ENCODE results near the gene SERPINA12.
"Not testable (repeated sequence)": the region's sequence is repeated elsewhere in the genome, so short reads cannot be mapped to it uniquely, and the experiment has no call there.

The SERPINA12 gene

DNA sequence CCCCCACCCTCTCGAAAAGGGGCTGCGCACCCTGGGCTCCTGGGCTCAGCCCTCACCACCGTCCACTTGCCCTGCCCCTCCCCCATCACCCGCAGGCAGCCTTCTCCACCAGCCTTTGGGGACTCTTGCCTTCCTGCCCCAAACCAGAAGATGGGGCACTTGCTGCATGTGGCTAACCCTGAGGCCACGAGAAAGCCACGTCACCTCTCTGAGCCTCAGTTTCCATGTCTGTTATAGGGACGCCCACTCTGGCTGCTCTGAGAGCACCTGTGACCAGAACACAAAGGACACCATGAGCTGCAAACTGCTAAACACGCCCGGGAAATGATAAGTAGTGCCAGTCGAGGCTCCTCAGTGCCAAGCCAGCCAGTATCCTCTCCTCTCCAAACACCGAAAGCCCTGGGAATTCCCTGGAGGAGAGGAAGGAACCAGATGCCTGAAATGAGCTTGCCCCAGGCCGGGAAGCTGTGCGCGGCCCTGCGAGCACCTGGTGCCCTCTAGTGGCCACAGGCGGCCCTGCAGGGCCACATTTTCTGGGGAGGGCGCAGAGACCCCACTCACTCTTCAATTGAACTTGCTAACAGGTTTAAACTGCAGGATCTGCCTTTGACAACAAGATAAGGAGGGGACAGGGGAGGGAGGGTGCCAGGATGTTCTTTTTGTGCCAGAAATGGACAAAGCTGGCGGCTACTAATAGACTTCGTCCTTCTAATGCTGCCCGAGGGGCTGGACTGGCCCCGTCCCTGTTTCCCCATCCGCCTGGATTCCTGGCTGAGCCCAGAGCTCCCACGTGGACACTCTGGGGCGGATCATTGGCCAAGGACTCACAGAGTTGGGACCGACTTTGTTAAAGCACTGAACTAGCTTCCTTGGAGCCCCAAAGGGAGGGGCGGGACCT lies 23.1 kb downstream of the SERPINA12 start:
- peak in 1 of 2 donors; percentile 39 for DNase-seq

DNA sequence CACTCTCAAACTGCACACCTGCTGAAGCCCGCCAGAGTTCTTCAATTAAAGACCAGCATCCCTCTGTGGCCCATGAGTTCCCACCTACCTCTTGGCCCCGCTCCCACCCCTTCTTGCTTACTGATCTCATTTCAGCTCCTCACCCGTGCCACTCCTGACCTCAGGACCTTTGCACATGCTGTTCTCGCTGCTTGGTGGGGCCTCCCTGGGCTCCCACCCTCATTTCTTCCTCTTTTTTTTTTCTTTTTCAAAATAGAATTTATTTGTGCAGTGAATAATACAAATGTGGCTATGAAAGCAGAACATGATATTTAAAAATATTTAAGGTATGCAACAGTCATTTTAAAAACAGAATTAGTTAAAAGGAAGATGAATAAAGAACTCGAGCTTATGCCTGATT lies 24.8 kb downstream of the SERPINA12 start:
- DNase-seq = no peak

DNA sequence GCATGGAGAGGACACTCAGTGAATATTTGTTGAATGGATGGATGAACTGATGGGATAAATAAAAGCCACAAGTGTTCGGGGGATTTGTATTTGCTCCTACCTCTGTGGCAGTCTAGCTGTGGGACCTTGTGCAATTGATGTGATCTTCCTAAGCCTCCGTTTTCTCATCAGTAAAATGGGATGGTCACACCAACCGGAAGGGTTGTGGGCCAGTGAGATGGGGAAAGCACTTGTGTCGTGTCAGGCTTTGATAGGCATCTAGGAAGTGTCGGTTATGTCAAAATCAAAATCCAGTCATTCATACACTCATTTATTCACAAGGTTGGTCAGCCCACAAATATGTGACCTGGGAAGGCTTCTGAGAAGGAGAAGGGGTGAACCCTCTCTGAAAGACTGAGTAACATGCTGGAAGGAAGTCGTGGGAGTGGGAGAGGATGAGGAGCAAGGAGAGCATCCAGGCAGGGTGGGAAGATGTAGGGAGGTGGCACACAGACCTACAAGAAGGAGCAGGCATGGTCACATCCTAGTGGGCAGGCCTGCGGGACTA lies 25.5 kb downstream of the SERPINA12 start:
- no peak for DNase-seq

DNA sequence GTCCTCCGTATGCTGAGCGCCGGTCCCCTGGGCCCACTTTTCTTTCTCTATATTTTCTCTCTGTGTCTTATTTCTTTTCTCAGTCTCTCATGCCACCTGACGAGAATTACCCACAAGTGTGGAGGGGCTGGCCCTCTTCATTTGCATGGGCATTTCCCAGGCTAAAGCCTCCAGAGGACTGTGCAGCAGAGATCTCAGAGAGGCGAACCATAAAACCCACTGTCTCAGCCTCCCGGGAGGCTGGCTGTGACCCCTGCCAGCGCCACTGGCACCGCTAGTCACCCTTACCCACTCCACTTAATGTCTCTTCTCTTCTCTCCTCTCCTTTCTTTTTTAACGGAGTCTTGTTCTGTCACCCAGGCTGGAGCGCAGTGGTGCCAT lies 26.2 kb downstream of the SERPINA12 start:
- DNase-seq = no peak

DNA sequence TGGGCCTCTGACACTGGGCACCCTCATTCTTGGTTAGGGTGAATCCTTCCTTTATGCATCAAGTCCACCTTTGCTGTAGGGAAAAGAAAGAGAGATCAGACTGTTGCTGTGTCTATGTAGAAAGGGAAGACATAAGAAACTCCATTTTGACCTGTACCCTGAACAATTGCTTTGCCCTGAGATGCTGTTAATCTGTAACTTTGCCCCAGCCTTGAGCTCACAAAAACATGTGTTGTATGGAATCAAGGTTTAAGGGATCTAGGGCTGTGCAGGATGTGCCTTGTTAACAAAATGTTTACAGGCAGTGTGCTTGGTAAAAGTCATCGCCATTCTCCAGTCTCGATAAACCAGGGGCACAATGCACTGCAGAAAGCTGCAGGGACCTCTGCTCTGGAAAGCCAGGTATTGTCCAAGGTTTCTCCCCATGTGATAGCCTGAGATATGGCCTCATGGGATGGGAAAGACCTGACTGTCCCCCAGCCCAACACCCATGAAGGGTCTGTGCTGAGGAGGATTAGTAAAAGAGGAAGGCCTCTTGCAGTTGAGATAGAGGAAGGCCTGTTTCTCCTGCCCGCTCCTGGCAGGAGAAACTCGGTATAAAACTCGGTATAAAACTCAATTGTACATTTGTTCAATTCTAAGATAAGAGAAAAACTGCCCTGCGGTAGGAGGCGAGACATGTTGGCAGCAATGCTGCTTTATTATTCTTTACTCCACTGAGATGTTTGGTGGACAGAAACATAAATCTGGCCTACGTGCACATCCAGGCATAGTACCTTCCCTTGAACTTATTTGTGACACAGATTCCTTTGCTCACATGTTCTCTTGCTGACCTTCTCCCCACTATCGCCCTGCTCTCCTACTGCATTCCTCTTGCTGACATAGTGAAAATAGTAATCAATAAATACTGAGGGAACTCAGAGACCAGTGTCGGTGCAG lies 26.9 kb downstream of the SERPINA12 start:
- DNase-seq = not testable (repeated sequence)

DNA sequence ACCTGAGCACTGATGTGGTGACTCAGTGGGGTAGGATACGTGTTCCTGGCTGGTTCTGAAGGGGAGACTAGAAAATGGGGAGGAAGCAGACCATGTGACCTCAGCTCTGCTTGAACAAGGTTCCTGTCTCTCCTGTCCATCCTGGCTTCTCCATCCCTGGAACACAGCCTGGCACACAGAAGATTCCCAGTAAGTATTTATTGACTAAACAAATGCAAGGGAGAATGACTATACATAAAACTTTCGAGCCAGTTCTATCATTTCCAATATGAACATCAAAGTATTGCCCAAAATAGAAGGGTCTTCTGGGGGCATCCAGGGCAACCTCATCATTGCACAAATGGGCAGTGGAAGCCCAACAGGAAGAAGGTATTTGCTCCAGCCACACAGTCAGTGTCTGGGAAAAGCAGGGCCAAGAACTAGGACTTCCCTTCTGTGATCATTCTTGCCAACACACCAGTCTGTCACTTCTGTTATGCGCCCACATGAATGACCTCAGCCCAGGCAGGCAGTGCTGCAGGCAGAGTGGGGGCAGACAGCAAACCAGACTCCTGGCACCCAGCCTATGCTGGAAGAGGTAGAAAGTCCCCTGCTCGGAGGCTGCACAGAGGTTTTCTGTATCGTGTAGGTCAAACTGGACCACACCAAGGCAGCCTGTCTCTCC lies 27.7 kb downstream of the SERPINA12 start:
- DNase-seq = no peak

DNA sequence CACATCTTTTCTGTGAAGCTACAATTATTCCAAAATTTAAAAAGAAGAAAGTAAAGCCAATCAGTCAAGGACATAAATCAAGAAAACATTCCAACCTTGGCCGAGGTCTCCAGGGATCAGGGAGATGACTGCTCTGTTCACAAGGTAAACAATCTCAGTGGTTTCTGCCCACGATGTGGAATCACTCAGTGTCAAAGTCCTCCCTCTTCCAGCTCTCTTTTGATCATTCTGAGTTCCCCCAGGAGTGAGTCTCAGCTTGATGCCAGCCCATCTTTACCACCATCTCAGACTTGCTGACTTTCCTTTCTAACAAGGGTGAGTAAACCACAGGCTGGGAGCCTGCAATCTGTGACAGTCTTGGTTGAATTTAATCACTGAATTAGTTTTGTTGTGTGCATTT lies 28.5 kb downstream of the SERPINA12 start:
- no peak for DNase-seq

DNA sequence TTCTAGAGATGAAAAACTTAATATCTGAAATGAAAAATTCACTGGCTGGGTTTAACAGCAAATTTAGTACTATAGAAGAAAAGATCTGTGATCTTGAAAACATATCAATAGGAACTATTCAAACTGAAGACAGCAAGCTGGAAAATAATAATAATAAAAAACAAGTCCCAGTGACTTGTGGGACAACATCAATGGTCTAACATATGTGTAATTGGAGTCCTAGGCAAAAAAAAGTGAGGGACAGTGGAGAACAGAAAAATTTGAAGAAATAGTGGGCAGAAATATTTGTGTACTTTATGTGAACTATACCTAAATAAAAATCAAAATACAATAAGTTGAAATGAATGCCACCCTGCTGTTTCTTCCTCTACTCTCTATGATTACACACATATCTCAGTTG lies 30.8 kb downstream of the SERPINA12 start:
- DNase-seq = no peak

DNA sequence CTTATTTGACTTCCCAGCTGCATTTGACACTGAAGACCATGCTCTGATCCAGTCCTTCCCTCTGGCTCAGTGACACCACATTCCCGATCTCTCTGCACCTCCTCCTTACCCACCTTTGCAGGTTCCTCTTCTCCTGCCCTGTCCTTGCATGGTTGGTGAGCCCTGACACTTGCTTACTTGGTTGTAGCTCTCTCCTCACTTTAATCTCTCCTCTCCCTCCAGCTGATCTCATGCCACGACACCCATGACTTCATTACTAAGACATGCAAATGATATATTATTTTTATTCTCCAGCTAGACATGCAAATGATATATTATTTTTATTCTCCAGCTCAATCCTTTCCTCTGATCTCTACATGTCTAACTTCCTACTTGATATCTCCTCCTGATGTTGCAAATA lies 33.2 kb downstream of the SERPINA12 start, which contains the start of gene SERPINA9:
SERPINA9 (minus strand) TSS at position 175 of the 400 bp plus-strand sequence. CDS start 6,357 bp downstream, outside the sequence.
- DNase-seq = no peak

DNA sequence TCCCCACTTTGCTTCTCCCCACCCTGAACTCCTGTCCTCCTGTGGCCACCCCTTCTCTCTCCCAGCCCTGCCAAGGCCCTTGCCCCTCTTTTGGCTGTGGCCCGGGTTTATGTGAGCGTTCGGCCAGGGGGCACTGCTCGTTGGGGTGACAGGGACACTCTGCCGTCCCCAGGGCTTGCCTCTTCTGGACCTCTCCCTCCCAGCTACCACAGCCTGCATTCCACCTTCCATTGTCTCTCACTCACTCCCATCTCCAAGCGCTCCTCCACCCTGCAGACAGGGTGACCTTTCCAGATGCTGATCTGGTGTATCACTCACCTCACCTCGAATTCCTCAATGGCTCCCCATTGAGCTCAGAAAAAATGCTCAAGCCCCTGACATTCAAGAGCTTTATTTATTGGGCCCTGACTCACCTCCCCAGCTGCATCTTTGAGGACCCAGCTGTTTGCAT lies 34.7 kb downstream of the SERPINA12 start:
- DNase-seq = no peak

DNA sequence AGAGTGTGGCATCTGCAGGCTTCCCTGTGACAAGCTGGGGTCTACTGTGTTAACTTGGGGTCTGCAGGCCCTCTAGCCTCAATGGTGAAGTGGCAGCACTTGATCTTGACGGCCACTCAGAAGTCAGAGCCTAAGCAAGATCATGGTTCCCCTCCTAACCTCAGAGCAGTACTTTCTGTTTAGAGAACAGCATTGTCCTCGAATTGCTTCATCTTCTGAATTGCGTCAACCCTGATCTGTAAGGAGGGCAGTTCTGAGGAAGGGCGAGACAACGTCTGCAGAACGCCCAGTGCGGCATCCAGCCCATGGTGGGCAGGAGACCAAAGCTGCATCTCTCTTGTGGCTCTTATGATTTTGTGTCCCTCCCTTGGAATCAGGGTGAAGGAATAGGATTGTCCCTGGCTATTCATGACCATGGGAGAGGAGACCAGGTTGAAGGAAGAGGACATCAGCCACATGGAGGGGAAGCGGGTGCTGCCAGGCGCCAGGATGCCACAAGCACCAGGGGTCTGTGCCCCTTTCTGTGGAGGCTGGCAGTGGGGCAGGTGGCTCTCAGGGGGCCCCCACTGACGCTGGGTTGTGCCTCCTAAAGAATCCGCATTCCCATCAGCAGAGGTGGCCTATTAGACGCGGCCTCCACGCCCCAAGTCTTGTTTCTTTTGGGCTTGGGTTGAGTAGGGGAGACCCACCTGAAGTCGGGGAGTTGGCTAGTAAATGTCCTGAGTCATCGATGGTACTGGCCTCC lies 35.4 kb downstream of the SERPINA12 start:
- no peak for DNase-seq

DNA sequence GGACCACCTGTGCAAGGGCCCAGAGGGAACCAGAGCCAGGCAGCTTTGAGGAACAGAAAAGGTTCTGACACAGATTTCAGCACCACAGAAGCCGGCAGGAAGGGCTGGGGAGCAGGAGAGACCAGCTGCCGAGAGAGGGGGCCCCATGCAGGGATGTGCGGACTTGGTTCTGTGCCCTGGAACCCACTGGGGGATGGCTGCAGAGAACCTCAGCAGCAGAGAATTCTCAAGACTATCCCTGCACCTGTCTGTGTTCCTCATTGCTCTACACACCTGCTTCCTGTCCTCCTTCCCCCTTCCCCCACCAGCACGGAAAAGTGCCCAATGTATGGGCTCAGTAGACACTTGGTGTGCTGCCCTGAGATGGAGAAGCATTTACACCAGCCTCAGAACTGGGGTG lies 36.4 kb downstream of the SERPINA12 start:
- no peak for DNase-seq

DNA sequence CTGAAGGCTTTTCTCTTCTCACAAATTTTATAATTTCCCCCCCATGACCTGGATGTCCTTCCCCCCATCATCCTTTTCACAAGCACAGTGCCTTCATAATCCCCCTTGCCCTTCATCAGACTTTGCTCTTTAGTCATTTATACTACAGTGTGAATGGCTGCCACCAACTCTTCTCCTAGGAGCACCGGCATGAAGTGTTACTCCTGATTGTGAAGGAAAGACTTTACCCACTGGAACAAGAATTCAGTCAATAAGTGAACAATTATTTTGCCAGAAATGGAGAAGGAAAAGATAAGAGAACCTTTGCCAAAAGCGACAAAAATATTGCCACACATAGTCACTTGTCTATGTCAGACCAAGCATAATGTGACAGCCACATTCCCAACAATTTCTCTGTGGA lies 38.2 kb downstream of the SERPINA12 start:
- DNase-seq = no peak

DNA sequence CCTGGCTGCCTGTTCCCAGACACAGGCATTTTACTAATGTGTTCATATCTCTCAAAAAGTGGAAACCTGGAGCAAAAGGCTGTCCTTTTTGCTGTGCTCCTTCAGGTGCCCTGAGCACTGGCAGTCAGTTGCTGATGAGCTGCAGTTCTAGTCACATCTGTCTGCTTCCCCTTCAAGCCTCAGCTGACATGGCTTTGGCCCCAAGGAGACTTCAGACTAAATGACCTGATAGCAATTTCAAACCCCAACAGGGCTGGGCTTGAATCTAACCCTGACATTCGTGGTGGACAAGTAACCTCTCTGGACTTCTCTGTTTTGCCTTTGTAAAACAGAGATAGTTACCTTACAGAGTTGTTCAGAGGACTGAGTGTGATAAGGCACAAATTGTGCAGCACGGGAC lies 39.0 kb downstream of the SERPINA12 start:
- no peak for DNase-seq

DNA sequence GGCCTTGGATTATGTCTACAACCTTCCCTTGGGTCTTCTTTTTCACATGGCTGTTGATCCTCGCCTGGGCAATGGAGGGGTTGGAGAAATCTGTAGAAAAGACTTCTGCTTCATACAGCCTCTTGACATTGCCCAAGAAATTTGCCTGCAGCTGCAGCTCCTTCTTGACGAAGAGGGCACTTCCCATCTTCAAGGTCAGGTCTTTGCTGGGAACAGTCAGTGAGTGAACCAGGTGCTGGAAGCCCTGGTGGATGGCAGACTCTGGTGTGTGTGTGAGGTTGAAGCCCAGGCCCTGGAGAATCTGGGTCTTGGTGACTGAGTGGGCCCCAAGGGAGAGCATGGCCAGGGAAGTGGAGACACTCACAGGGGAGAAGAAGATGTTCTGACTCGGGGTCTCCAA lies 40.0 kb downstream of the SERPINA12 start:
- no peak for DNase-seq

DNA sequence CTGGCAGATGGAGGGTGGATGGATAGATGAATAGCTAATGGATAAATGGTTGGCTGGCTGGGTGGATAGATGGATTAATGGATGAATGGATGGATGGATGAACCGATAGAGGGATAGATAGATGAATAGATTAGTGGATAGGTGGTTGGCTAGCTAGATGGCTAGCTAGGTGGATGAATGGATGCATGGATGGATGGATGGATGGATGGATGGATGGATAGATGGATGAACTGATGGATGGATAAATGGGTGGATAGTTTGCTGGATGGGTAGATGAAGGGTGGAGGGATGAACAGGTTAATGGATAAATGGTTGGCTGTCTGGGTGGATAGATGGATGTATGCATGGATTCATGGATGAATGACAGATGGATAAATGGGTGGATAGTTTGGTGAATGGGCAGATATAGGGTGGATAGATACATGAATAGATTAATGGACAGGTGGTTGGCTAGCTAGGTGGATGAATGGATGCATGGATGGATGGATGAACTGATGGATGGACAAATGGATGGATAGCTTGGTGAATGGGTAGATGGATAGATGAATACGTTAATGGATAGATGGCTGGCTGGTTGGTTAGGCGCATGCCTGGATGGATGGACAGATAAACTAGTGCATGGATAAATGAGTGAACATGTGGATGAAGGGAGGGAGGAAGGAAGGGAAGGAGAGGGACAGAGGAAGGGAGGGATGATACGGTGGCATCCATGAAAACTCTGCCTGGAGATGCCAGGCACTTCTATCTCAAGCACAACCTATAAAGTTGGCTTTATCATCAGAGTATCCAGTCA lies 41.3 kb downstream of the SERPINA12 start:
- no peak for DNase-seq

DNA sequence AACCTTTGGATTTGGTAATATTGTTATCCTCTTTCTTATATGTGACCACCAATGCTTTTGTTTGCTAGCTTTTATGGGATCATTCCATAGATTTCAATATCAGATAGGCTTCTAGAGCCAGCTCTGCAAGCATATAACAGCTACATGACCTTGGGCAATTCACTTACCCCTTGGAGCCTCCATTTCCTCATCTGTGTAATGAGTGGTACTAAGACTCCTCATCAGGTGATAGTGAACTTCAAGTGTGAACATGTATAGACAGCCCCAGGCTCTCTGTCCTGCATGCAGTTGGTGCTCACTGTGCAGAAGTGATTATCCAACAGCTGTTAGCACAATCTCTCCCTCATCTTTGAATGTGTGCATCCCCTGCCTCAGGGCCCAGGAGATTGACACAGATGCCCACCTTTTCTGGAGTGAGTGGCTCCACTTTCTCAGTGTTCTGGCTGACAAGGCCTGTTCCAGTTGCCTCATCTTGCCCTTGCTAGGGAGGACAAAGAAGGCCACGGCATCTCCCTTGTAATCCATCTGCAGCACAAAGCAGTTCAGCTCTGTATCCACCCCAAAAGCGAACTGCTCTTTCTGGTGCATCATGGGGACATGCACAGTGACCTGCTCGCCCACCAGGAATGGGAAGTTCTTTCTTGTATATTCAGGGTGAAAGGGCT lies 42.4 kb downstream of the SERPINA12 start:
- DNase-seq = no peak

DNA sequence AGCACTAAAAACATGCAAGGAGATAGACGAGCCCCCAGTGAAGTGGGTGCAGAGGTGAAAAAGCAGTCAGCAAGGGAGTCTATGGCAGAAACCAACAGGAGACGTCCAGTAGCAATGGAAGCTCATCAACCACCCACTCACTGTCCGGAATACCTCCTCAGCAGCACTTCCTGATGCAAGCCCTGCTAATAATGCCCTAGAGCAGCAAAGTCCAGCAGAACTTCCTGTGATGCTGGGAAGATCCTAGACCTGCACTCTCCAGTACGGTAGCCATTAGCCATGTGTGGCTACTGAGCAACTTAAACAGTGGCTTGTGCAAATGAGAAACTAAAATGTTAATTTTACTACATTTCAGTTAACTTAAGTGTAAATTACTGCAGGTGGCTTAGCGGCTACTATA lies 44.2 kb downstream of the SERPINA12 start:
- DNase-seq = no peak

DNA sequence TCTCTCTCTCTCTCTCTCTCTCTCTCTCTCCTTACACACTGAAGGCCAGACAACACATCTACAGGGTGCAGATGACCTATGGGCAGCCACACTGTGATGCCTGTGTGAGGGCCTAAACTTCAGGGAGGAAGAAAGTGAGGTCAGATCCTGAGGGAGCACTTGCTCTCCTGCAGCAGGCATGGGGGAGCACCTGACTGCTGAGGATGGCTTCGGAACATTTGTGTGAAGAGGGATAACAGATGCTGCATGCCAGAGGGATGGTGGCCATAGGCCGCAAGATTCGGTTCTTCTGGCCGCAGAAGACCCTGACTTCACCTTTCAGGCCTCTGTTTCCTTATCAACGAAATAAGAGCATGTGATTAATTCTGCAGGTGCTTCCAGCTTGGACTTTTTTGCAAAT lies 45.0 kb downstream of the SERPINA12 start:
- DNase-seq = no peak

DNA sequence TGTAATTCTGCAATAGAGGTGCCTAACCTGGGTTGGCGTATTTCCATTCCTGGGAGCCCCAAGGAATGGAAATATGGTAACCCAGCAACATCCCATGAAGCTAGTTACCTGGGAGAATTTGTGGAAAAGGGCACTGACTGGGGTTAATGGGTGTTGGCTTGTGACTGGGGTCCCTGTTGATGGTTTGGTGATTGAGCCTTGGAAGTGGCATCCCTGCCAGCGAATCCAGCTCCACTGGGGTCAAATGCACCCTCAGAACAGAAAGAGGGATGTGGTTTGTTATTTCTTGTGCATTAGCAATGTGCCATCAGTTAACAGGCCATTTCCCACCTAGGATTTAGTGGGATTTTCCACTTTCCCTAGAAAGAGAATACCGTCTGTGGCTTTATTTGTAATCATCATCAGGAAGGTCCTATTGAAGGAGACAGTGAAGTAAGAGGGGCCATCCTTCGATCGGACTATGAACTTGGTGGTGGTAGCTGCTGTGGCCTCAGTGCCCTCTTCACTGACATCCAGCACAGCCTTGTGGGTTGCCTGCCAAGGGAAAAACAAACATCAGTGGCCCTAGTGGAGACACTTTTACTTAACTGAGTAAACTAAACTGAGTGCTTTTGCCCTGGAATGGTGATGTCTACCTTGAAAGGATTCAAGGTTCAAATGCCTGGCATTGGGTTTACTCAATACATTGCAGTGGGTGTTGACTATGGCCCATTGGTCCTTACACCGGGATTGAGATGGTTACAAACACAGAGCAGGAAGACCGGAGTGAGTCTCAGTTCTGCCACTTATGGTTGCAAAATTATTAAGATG lies 46.3 kb downstream of the SERPINA12 start:
- DNase-seq = no peak

All from hippocampal formation (tissue), 2 donors.